Measurements from ENCODE around the gene A2M.

DNA sequence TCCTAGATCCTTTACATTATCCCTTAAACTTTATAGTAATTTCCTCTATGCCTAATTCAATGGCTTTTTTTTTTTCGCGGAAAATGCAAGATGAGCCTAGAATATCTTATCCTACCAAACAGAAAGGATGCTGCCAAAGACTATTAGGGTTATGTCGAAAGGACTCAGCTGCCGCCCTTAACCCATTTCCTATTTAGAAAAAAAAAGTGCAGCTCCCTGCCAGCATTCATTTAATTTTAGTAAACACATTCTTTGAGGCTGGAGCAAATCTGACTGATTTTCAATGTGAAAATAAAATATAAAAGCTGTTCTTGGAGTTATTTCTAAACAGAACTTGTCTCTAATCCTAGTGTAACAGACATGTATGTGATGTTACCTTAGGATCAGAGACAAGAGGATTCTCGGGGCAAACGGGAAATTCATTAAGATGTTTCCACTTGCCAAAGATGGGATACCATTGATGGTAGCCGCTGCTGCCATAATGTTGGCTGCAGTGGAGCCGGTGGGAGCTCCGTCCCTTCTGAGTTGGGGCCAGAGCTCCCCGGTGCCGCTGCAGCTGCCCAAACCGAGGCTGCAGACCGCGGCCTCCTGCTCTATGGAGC is 8.2 kb upstream of the A2M start:
- TF ChIP-seq EZH2 (IDR thresholded peaks at IDR 0.05; ENCODE audit: borderline replicate concordance, insufficient read depth, low read depth, low read length, poor library complexity, severe bottlenecking) (no peak), CTCF (IDR thresholded peaks at IDR 0.05) (no peak)
